HepG2 (cell line): Measurements from ENCODE around the gene MAMLD1. TPM values are rescaled to one million over a fixed set of nuclear protein-coding genes. Genes with fewer than 3 reads are reported as not detected.

ENCODE experiments used
- ATAC-seq: fragments of 200-7000 bp; cut with Tn5 transposase; 3 replicates; pipeline ENCODE4 v1.9.1; 2020; ENCODE audit warnings: mild to moderate bottlenecking, moderate library complexity
- BruUV-seq: library from RNA; stranded (reverse); fragments of 400-500 nt; replicated peaks from 2 replicates; lab custom pipeline; 2021; lab: Mats Ljungman, UMichigan
- CTCF ChIA-PET: fragments of 300-600 bp; formaldehyde crosslinking; extraction: SDS; loops from one replicate; lab custom pipeline; 2021; ENCODE audit warnings: low total read pairs, inconsistent platforms, low intra/inter-chr PET ratio; lab: Yijun Ruan, JAX
- POLR2A ChIA-PET: fragments of 350-600 bp; sonication (Branson Sonifier 250); formaldehyde crosslinking; loops from one replicate; lab custom pipeline; 2020; ENCODE audit warnings: antibody characterized with exemption, inconsistent platforms; lab: Yijun Ruan, JAX
- DNase-seq: peaks from one replicate; pipeline ENCODE4 v3.0.0-alpha.2; 2015; ENCODE audit warnings: low spot score
- FAIRE-seq: peaks from 3 replicates; lab custom pipeline; 2011; peaks lifted over from hg19 to GRCh38; lab: Jason Lieb, UNC
- H2AFZ ChIP-seq: one replicate; pipeline ENCODE4 v1.6.1; 2011; ENCODE audit warnings: low read length, inconsistent platforms
- H3K27ac ChIP-seq: fragments of 300-600 bp; 3 replicates; pipeline ENCODE4 v1.8.0; 2011; ENCODE audit warnings: mixed run types, mild to moderate bottlenecking, mixed read lengths, low read length, inconsistent platforms; ENCODE audit not compliant: insufficient read depth; ENCODE audit errors: extremely low read length
- H3K27me3 ChIP-seq, 2 experiments: fragments of 200-600 bp in 1 of 2; 2 replicates in 1 of 2; 3 replicates in 1 of 2; pipeline versions ENCODE4 v1.6.0 to v1.8.0; 2011; ENCODE audit warnings: low read length in 2 of 2, mild to moderate bottlenecking in 2 of 2, moderate library complexity in 2 of 2, inconsistent platforms in 1 of 2; ENCODE audit not compliant: insufficient read depth in 2 of 2, control insufficient read depth in 1 of 2
- H3K36me3 ChIP-seq, 2 experiments: fragments of 200-600 bp in 1 of 2; replicated peaks in 1 of 2; 2 replicates in 1 of 2; 3 replicates in 1 of 2; pipeline versions ENCODE4 v1.5.1 to v1.8.0; 2011; ENCODE audit warnings: low read length in 2 of 2, inconsistent platforms in 1 of 2; ENCODE audit not compliant: insufficient read depth in 2 of 2, control insufficient read depth in 1 of 2
- H3K4me1 ChIP-seq: 2 replicates; pipeline ENCODE4 v1.5.1; 2012; ENCODE audit warnings: low read length, inconsistent platforms; ENCODE audit not compliant: insufficient read depth
- H3K4me2 ChIP-seq: 2 replicates; pipeline ENCODE4 v1.6.0; 2011; ENCODE audit warnings: low read depth, low read length, inconsistent platforms
- H3K4me3 ChIP-seq, 3 experiments: fragments of 200-600 bp in 1 of 3; sonication (generic), shearing (Covaris generic) in 1 of 3; replicated peaks in 1 of 3; 2 replicates each; pipeline ENCODE4 v1.5.1; 2011 to 2016; ENCODE audit warnings: low read length in 3 of 3, inconsistent platforms in 2 of 3, low read depth in 2 of 3, mild to moderate bottlenecking in 2 of 3, control low read depth in 1 of 3, mixed read lengths in 1 of 3; ENCODE audit not compliant: insufficient read depth in 1 of 3
- H3K79me2 ChIP-seq: one replicate; pipeline ENCODE4 v1.6.1; 2011; ENCODE audit warnings: low read length, inconsistent platforms; ENCODE audit not compliant: insufficient read depth
- H3K9ac ChIP-seq: 2 replicates; pipeline ENCODE4 v1.6.0; 2011; ENCODE audit warnings: mild to moderate bottlenecking, low read depth, low read length, inconsistent platforms; ENCODE audit not compliant: insufficient read depth
- H3K9me3 ChIP-seq: 2 replicates; pipeline ENCODE4 v1.5.1; 2012; ENCODE audit warnings: mild to moderate bottlenecking, low read length
- H4K20me1 ChIP-seq: 2 replicates; pipeline ENCODE4 v1.6.0; 2011; ENCODE audit warnings: inconsistent platforms, mild to moderate bottlenecking, low read length, moderate library complexity; ENCODE audit not compliant: insufficient read depth
- ARID3A ChIP-seq: IDR thresholded peaks from 2 replicates; pipeline ENCODE4 v1.6.1; 2012; ENCODE audit warnings: low read depth, low read length, improper control_type of control experiment
- ATF2 ChIP-seq: sonication (generic); formaldehyde crosslinking; IDR thresholded peaks from 2 replicates; pipeline ENCODE4 v1.4.0; 2020; ENCODE audit warnings: missing genetic modification reagents
- FOSL1 ChIP-seq: sonication (generic); formaldehyde crosslinking; IDR thresholded peaks from 2 replicates; pipeline ENCODE4 v1.9.0; 2021; ENCODE audit warnings: missing genetic modification reagents, borderline replicate concordance
- FOXA1 ChIP-seq, 2 experiments: fragments of 450-650 bp in 1 of 2; sonication (generic) in 1 of 2; formaldehyde crosslinking in 1 of 2; IDR thresholded peaks; 2 replicates each; pipeline versions ENCODE4 v1.4.0 to v1.6.1; 2016 to 2020; ENCODE audit warnings: missing genetic modification reagents in 1 of 2
- HBP1 ChIP-seq: IDR thresholded peaks from 2 replicates; pipeline ENCODE4 v1.6.1; 2016; ENCODE audit warnings: low read depth, control low read depth
- POLR2A ChIP-seq, 2 experiments: IDR thresholded peaks; 2 replicates each; pipeline ENCODE4 v1.6.1; 2011; ENCODE audit warnings: low read depth in 2 of 2, low read length in 2 of 2, mild to moderate bottlenecking in 1 of 2, moderate library complexity in 1 of 2; ENCODE audit not compliant: insufficient read depth in 1 of 2
- SP1 ChIP-seq, 2 experiments: fragments of 450-650 bp in 1 of 2; sonication (generic) in 1 of 2; formaldehyde crosslinking in 1 of 2; IDR thresholded peaks; 2 replicates each; pipeline versions ENCODE4 v1.4.0 to v1.6.1; 2016 to 2020; ENCODE audit warnings: missing genetic modification reagents in 1 of 2
- TRAFD1 ChIP-seq: sonication (generic); formaldehyde crosslinking; IDR thresholded peaks from 2 replicates; pipeline ENCODE4 v1.5.1; 2020; ENCODE audit warnings: missing genetic modification reagents, mild to moderate bottlenecking, borderline replicate concordance
- TRIM24 ChIP-seq: sonication (generic); formaldehyde crosslinking; IDR thresholded peaks from 2 replicates; pipeline ENCODE4 v1.8.0; 2022; ENCODE audit warnings: mild to moderate bottlenecking, missing genetic modification reagents
- ZBTB34 ChIP-seq: sonication (generic); formaldehyde crosslinking; IDR thresholded peaks from 2 replicates; pipeline ENCODE4 v1.8.0; 2022; ENCODE audit warnings: mild to moderate bottlenecking, missing genetic modification reagents
- ZFP91 ChIP-seq: sonication (generic); formaldehyde crosslinking; IDR thresholded peaks from 2 replicates; pipeline ENCODE4 v1.9.0; 2022; ENCODE audit warnings: missing genetic modification reagents, mild to moderate bottlenecking, borderline replicate concordance
- WGBS: methylation state at CpG from one replicate; pipeline ENCODE4 v1.1.6; 2017; ENCODE audit warnings: low lambda C conversion rate; 5-methylcytosine and 5-hydroxymethylcytosine counted together
- in situ Hi-C: cut with HindIII; loops from 2 replicates; pipeline ENCODE4 v1.10.0; 2017; ENCODE audit warnings: low pct_unique_long_range_greater_than_20kb; ENCODE audit not compliant: extremely low pct_ligation_motif_present
- intact Hi-C: fragments of 100-400 bp; cut with micrococcal nuclease; formaldehyde crosslinking; loops from one replicate; pipeline ENCODE4 v1.10.0; 2022; ENCODE audit not compliant: unreplicated experiment
- polyA plus RNA-seq, 8 experiments: library from polyadenylated mRNA; depleted of rRNA in 3 of 8; stranded (reverse) in 7 of 8; unstranded in 1 of 8; fragments of >200 nt; fragmentation: Illumina TruSeq in 4 of 8; extraction: Trizol in 4 of 8; gene quantifications; 2 replicates each; pipeline versions ENCODE4 v1.2.1 to v1.2.3, GENCODE V29; 2011 to 2016; ENCODE audit warnings: low read depth in 4 of 8, missing spikeins in 1 of 8, mixed read lengths in 1 of 8; ENCODE audit not compliant: insufficient read depth in 1 of 8
- total RNA-seq, 5 experiments: library from RNA; depleted of rRNA; stranded (reverse); fragments of >200 nt; fragmentation: Illumina TruSeq; extraction: Trizol; gene quantifications; 2 replicates each; pipeline ENCODE4 v1.2.3, GENCODE V29; 2016; ENCODE audit warnings: low read depth in 1 of 5

The MAMLD1 gene
- total and polyA plus RNA-seq, 2 of the 13 experiments (the other 11 are each of a cell fraction or from before 2014, with no cell fraction given) = not detected

GRCh38 chrX:150506020-150506419 is 142.9 kb downstream of the MAMLD1 start:
- intact Hi-C loops = no loop called here
- DNase-seq (no peak), FAIRE-seq (no peak), ATAC-seq (no peak)
- TF ChIP-seq TRAFD1 (CRISPR knock-in tag) (no peak), FOXA1 (IDR thresholded peaks at IDR 0.05) (no peak), FOXA1 (CRISPR knock-in tag; IDR thresholded peaks at IDR 0.05) (no peak), FOSL1 (CRISPR knock-in tag) (no peak), ARID3A (no peak), POLR2A (IDR thresholded peaks at IDR 0.05; ENCODE audit: insufficient read depth in 1 of 2, low read depth in 2 of 2, low read length in 2 of 2) (no peak), ZBTB34 (no peak), HBP1 (no peak), TRIM24 (CRISPR knock-in tag) (no peak), SP1 (IDR thresholded peaks at IDR 0.05) (no peak), SP1 (CRISPR knock-in tag; IDR thresholded peaks at IDR 0.05) (no peak), ZFP91 (CRISPR knock-in tag) (no peak), ATF2 (no peak)
- H3K4me2 ChIP-seq = no peak overlapping the region
- H3K79me2 ChIP-seq = no peaks in the 10 kb centered on the region
- H3K27ac ChIP-seq = no peak overlapping the region
- no peaks in the 10 kb centered on the region for H4K20me1 ChIP-seq
- no peaks in the 10 kb centered on the region for H3K4me1 ChIP-seq
- H3K27me3 ChIP-seq = no peaks in the 10 kb centered on the region; a peak in 1 of 5 replicates
- no peak overlapping the region for H2AFZ ChIP-seq
- WGBS = 82% methylated on average over 1 of the region's 2 CpGs
- in situ Hi-C loops = no loop called here
- no TSS peak for BruUV-seq
- ChIA-PET CTCF (no interaction called here), POLR2A (no interaction called here)
- H3K36me3 ChIP-seq = no peaks in the 10 kb centered on the region
- no peak overlapping the region for H3K9ac ChIP-seq
- no peak overlapping the region for H3K4me3 ChIP-seq
- H3K9me3 ChIP-seq = no peaks in the 10 kb centered on the region
